ENCODE data around the gene TEX38.
"Not testable (repeated sequence)": the region's sequence is repeated elsewhere in the genome, so short reads cannot be mapped to it uniquely, and the experiment has no call there.

Gene TEX38

DNA sequence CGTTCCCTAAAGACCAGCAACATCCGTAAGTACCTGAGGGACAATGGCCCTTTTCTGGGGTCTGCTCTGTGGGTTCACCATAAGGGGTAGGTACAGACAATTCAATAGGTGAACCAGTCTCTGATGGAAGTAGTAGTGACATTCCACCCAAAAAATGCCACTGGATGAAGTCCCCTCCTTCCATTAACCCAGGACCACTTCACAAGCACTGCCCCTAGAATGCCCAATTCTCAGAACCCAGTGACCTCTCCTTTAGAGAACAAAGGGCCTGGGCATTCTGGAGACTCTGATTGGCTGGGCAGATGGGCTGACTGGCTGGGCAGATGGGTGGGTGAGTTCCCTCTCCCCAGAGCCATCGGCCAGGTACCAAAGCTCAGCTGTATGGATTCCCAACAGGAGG, at the start of gene TEX38:
TEX38 (plus strand) TSS at position 301 of the 400 bp plus-strand sequence; CDS start at position 382, 81 bp downstream.
- no peak for DNase-seq (ENCODE audit: low read depth, low spot score)

DNA sequence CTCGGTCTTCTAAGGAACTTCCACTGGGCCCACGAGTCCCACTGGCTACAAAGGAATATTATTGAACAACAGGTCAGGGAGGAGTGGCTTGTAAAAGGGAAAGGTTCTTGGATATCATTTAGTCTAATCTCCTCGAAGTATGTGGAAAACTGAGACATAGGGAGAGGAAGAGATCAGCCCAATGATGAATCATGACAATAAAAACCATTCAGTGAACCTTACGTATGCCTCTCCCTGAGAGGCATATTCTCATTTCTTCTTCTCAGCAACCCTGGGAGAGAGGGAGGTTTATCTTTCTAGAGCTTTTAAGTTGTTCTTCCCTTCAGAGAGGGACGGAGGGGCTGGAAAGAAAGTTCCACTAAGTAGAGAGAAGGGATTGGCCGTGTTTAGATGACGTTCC, 49.7 kb upstream of the TEX38 start:
- DNase-seq (ENCODE audit: low read depth, low spot score), result no peak

DNA sequence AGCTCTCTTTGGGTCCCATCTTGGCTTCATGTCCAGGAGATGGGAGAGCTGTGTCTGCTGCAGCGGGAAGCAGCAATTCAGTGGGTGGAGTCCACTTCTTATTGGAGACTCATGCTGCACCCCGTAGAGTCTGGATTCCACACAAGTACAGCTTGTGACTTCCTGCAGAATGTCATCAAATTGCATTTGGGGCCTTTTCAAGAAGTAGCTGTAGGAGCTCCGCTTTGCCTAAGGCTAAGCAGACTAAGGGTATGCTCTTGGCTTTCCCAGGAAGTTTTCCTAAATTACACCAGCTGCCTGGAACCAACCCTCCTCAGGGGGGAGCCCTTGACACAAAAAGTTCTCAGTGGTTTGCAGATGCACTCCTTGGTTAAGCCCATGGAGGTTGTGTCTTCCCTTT, 49.3 kb upstream of the TEX38 start:
- DNase-seq (ENCODE audit: low read depth, low spot score), result no peak

DNA sequence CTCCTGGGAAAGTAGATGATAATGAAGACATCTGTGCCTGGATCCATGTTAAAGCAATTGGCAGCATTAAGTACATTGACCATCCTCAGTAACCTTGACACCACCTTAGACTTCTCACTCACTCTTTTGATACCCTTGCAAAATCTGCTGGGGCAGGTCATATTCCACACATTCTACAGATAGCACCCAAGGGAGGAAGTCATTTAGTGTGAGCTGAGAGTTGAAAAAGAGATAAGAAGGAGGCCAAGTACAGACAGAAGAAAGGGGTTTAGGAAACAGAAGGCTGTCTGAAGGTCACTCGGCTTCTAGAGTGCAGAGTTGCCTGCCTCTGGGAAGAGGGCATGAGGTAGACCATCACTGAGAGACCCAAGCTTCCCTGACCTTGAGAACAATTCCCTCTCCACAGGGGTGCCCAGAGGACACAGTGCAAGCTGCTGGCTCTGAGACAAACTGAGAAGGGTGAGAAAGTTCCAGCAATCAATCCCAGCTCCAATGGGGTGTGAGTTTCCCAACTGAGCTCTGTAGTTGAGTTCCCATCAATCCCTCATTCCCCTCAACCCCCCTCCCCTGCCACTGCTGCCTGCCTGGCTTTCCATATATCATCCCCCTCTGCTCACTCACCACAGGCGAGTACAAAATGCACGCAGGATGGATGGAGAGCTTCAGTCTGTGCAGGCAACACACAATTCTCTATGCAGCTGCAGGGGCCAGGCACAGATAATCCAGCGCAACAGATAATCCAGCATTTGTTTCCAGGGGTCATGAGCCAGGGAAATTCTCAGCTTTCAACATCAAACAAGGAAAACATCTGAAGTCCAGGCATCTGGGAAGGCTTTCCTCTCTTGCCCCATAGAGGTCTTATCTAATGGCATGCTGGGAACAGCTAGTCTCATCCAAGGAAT, 47.7 kb upstream of the TEX38 start:
- no peak for DNase-seq (ENCODE audit: low read depth, low spot score)

DNA sequence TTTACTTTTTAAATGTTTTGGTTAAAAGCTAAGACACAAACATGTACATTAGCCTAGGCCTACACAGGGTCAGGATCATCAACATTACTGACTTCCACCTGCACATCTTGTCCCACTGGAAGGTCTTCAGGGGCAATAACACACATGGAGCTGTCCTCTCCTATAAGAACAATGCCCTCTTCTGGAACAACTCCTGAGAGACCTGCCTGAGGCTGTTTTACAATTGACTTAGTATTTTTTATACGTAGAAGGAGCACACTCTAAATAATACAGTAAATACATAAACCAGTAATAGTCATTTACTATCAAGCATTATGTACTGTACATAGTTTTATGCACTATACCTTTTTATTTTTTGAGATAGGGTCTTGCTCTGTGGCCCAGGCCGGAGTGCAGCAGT, 40.9 kb upstream of the TEX38 start:
- no peak for DNase-seq (ENCODE audit: low read depth, low spot score)

DNA sequence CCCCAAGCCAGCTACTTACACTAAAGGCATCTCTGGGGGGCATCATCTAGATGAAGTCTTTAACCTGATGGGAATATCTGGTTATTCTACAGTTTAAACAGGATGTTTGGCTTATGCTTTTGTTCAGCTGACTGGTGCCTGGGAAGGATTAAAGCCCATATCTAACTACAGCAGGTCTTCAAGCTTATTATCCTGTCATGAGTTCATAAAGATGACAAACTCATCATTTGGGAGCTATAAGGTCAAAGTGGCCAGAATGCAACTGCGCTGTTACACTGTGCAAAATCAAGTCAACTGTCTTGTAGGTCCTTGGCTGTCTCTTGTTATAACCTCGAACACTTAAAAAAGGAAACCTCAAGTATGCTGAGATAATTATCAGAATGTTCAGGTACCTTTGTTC, 36.4 kb upstream of the TEX38 start:
- DNase-seq (ENCODE audit: low read depth, low spot score), result no peak

DNA sequence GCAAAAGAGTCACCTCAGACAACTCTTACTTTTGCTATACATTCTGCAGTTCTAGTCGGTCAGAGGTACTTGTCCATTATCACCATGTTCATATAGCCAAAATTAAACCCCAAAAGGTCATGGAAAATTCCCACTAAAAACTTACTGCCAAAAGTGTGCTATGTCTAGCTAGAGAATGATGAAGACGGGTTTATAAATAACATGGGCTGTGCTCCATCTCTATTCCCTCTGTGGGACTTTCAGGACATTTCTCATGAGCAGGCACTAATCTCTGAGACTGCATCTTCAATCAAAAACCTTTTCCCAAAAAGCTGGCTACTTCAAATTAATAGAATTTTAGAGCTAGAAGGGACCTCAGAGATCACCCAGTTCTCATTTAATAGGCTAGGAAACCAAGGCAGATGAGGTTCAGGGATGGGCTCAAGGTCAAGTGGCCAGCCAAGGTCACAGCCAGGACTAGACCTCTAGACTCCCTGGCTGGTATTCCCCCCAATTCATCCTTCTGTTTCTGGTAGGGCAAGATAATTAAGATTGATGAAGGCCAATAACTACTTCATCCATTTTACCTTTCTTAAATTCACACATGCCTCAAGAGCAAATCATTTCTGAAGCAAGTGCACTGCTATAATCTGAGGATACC, 34.1 kb upstream of the TEX38 start:
- DNase-seq (ENCODE audit: low read depth, low spot score), result no peak

DNA sequence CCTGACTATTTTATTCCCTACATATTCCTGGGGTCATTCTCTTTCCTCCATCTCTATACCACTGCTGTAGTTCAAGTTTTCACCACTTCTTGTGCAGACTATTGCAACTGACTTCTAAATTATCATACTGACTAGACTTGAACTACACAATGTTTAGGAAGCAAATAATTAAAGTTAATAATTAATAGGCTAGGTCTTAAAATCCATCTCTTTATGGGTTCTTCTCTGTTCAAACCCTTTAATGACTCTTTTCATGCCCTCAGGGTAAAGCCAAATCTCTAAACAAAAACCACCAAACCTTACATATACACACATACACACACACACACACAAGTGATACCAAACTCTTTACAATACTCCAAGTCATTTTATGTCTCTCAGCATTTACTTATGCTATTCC, 32.7 kb upstream of the TEX38 start:
- DNase-seq (ENCODE audit: low read depth, low spot score), result no peak

DNA sequence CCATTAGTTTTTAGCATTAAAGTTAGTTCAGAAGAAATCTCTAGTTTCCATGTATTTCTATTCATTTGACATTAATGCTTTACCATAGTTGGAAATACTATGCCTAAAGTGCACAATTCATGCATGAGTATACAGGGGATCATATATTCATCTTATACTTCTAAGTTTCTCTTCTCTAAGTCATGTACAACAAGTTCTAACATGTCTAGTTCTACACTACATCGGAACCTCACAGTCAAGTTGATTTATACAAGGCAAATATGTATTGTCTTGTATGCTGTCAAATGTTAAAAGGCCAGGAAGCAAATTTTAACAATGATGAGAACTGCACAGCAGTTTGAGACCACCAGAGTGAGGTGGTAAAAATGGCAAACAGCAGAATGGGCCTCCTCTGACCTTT, 32.1 kb upstream of the TEX38 start:
- DNase-seq (ENCODE audit: low read depth, low spot score), result no peak

DNA sequence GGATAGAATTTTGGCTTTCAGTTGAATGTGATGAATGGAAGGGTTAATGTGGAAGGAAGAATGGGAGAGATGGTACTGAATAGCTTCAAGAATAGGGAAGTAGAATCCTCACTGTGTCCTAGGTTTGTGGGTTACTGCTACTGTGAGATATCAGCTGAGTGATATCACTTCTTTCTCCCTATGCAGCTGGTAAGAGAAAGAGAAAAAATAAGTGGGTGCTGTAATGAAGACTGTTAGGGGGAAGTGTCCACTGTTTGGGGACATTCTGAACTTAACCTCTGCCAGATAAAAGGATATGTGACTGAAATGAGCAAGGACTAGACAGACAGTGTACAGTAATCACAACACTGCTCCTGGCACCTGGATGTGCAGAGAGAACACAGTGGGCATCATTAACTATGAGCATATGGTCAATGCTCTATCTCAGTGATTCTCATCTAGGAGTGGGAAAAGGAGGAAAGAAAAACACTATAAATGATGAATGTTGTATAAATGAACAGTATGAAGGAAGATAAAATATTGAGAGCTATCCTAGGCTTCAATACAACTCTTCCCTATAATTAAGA, 29.5 kb upstream of the TEX38 start:
- no peak for DNase-seq (ENCODE audit: low read depth, low spot score)

DNA sequence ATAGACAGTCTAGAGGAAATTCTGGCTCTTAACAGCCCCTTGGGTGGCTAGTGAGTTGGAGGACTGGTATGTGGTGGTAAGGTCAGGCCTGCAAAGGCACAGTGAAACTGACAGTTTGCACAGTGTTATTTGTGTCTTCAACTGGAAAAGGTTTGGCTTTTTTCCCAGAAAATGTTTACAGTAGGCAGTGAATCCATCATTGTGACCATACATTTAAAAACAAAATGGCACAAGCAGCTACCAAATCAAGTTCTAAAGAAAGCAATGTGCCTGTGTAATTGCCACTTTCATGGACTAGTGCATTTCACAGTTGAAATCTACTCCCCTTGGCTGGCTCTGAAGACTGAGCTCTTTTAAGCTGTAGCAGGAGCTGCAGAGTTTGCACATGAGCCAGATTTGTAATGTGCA, 28.3 kb upstream of the TEX38 start:
- DNase-seq (ENCODE audit: low read depth, low spot score), result no peak

DNA sequence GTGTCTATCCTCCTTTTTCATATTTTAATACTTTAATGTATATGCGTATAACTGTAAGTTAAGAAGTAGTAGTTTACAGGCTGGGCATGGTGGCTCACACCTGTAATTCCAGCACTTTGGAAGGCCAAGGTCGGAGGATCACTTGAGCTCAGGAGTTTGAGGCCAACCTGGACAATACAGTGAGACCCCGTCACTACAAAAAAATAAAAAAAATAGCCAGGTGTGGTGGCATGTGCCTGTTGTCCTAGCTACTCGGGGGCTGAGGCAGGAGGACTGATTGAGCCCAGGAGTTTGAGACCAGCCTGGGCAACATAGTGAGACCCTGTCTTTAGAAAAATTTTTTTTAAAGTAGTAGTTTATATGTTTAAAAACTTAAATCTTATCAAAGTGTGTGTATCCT, 25.8 kb upstream of the TEX38 start:
- no peak for DNase-seq (ENCODE audit: low read depth, low spot score)

DNA sequence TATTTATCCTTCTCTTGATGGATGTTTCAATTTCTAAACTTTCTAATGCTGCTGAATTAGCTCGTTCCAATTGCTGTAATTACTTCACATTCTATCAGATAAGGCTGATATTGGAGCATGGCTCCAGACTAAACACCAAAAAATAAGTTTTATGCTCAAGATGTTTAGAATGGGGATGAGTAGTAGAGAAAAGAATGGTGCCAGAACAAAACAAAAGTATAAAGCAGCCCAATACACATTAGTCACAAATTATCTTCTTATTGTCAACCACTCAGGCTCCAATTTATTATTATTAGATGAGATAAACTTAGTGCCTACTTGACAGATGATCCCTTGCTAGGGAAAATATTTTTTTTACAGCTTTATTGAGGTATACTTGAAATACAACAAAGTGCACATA, 25.3 kb upstream of the TEX38 start:
- DNase-seq (ENCODE audit: low read depth, low spot score), result no peak

DNA sequence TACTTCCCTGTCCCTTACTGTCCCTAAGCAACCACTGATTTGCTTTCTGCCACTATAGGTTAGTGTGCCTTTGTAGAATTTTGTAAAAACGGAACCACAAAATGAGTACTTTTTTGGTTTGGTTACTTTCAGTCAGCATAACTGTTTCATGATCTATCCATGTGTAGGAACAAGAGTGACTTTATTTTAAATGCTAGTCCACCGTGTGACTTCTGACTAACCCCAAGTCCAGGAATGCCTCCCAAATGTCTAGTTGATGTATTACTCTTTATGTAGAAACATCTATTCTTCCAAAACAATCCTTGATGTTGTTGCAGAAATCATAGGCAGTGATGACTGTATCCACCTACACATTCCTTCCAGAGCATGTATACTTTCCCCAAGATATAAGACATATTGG, 24.8 kb upstream of the TEX38 start:
- no peak for DNase-seq (ENCODE audit: low read depth, low spot score)

DNA sequence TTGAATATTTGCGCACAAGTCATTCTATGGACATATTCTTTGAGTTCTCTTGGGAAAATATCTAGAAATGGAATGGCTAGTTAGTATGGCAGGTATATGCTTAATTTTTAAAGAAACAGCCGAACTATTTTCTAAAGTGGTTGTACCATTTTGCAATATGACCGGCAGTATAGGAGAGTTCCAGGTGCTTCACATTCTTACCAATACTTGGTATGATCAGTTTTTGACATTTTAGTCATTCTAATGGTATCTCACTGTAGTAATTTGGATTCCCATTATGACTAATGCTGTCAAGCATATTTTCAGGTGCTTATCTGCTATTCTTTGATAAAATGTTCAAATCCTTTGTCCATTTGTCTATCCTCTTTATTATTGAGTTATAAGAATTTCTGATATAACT, 24.0 kb upstream of the TEX38 start:
- no peak for DNase-seq (ENCODE audit: low read depth, low spot score)

DNA sequence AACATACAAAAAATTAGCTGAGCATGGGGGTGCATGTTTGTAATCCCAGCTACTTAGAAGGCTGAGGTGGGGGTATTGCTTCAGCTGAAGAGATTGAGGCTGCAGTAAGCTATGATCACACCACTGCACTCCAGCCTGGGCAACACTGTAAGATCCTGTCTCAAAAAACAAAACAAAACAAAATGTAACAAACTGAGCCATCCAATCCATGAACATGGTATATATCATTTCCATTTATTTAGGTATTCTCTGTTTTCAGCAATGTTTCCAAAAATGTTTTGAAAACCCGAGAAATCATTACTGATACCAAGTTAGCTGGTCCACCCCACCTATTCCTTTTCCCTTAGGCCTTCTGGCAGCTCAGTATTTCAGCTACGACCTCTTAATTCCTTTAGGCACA, 21.9 kb upstream of the TEX38 start:
- DNase-seq (ENCODE audit: low read depth, low spot score), result no peak

DNA sequence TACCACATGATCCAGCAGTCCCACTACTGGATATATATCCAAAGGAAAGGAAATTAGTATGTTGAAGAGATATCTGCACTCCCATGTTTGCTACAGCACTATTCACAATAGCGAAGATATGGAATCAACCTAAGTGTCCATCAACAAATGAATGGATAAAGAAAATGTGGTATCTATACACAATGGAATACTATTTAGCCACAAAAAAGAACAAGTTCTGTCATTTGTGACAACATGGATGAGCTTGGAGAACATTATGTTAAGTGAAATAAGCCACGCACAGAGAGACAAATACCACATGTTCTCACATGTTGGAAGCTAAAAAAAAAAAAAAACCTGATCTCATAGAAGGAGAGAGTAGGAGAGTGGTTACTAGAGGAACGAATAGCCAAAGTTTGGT, 21.2 kb upstream of the TEX38 start:
- no peak for DNase-seq (ENCODE audit: low read depth, low spot score)

DNA sequence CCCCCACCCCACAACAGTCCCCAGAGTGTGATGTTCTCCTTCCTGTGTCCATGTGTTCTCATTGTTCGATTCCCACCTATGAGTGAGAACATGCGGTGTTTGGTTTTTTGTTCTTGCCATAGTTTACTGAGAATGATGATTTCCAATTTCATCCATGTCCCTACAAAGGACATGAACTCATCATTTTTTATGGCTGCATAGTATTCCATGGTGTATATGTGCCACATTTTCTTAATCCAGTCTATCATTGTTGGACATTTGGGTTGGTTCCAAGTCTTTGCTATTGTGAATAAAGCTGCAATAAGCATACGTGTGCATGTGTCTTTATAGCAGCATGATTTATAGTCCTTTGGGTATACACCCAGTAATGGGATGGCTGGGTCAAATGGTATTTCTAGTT, 20.5 kb upstream of the TEX38 start:
- not testable (repeated sequence) for DNase-seq (ENCODE audit: low read depth, low spot score)

DNA sequence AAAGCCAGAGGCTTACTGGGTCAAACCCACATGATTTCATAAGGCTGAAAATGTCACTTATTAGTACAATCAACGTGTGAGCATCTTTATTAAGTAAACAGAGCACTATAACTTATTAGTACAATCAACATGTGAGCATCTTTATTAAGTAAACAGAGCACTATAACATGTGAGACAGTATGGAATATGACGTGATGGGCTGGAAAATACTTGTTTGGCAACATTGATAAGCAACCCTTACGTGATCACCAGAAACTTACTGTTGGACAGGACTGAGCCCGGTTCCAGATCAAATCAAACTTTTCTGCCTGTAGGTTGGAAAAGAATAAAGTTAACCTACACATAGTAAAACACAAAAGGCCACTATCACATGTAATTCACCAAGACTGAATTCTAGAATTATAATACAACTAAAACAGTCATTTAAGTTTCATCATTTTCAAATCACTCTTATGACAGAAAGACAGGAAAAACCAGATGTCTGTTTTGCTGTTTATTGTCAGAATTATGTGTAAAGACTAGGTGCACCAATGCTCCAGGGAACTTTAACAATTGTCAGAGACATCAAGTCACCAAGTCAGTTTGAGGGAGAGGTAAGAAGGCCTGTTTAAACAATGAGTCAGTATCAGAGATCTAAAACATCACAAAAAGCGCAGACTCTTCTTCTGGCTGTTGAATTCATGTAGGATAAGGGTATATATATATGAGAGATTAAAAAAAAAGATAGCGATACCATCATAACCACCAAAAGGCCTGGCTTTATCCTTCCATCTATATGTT, 19.1 kb upstream of the TEX38 start:
- DNase-seq (ENCODE audit: low read depth, low spot score), result no peak

DNA sequence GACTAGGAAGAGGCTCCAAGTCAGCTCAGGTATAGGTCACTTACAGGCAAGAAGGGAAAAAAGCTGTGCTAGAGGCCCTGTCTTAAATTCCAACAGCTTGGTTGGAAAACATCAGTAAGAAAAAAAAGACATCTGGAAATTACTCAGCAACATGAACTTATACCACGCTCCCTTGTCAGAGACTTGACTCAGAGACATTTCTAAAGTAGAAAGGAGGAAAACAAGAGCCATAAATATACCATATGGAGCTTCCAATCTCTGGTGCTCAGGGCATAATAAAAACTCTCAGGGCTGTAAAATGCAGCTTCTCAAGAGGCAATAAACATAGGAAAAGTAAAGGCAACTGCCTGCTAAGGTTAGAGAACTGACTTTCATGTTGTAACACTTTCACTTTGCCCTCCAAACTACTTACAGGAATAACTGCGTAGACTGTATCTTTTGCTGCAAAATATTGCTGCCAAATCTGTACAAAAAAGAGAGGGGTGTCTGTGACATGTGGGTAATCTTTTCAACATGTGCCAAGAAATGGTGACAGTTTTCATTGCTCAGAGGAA, 18.2 kb upstream of the TEX38 start:
- no peak for DNase-seq (ENCODE audit: low read depth, low spot score)

DNA sequence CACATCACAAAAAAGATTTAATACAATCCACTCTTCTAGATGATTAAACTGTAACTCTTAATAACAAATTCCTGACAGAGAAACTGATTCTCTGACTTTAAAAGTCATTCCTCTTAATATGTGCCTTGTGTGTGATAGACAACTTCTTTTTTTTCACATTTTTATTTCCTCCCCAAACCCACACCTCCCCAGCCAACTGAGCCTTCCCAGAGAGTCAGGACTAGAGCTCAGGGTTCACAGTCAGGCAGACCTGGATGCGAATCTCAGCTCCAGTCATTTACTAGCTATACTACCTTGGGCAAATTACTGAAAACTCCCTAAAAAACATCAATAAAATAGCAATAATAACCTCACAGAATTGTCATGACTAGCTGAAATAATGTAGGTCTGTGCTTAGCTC, 17.6 kb upstream of the TEX38 start:
- DNase-seq (ENCODE audit: low read depth, low spot score), result no peak

DNA sequence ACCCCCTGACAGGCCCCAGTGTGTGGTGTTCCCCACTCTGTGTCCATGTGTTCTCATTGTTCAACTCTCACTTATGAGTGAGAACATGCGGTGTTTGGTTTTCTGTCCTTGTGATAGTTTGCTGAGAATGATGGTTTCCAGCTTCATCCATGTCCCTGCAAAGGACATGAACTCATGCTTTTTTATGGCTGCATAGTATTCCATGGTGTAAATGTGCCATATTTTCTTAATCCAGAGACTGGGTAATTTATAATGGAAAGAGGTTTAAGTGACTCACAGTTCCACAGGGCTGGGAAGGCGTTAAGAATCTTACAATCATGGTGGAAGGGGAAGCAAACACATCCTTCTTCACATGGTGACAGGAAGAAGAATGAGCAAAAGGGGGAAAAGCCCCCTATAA, 17.0 kb upstream of the TEX38 start:
- not testable (repeated sequence) for DNase-seq (ENCODE audit: low read depth, low spot score)
